Astrocyte (in vitro differentiated cells and primary cell): Measurements from ENCODE around the gene CHRNA10. TPM values are rescaled to one million over a fixed set of nuclear protein-coding genes. Genes with fewer than 3 reads are reported as not detected.

ENCODE experiments used
- DNase-seq: peaks from one replicate; pipeline ENCODE4 v3.0.0-alpha.2; 2010; ENCODE audit warnings: low read depth
- FAIRE-seq: peaks from 2 replicates; lab custom pipeline; 2011; peaks lifted over from hg19 to GRCh38; lab: Jason Lieb, UNC
- H2AFZ ChIP-seq: 2 replicates; pipeline ENCODE4 v1.6.0; 2012; ENCODE audit warnings: low read depth, low read length, inconsistent platforms
- H3K27ac ChIP-seq: 2 replicates; pipeline ENCODE4 v1.5.1; 2011; ENCODE audit warnings: low read depth, low read length, inconsistent platforms
- H3K27me3 ChIP-seq: 2 replicates; pipeline ENCODE4 v1.6.0; 2011; ENCODE audit warnings: low read length, inconsistent platforms; ENCODE audit not compliant: insufficient read depth
- H3K36me3 ChIP-seq: 2 replicates; pipeline ENCODE4 v1.5.1; 2011; ENCODE audit warnings: low read length, inconsistent platforms; ENCODE audit not compliant: insufficient read depth
- H3K4me1 ChIP-seq: 2 replicates; pipeline ENCODE4 v1.5.1; 2011; ENCODE audit warnings: low read length, inconsistent platforms; ENCODE audit not compliant: insufficient read depth
- H3K4me2 ChIP-seq: 2 replicates; pipeline ENCODE4 v1.6.0; 2012; ENCODE audit warnings: low read length, inconsistent platforms
- H3K4me3 ChIP-seq: 2 replicates; pipeline ENCODE4 v1.5.1; 2011; ENCODE audit warnings: low read depth, mild to moderate bottlenecking, low read length, inconsistent platforms; ENCODE audit not compliant: insufficient read depth
- H3K79me2 ChIP-seq: 2 replicates; pipeline ENCODE4 v1.6.0; 2012; ENCODE audit warnings: mild to moderate bottlenecking, low read length, inconsistent platforms; ENCODE audit not compliant: insufficient read depth
- H3K9ac ChIP-seq: 2 replicates; pipeline ENCODE4 v1.6.0; 2012; ENCODE audit warnings: mild to moderate bottlenecking, low read length, inconsistent platforms
- H3K9me3 ChIP-seq: 2 replicates; pipeline ENCODE4 v1.5.1; 2012; ENCODE audit warnings: low read depth, mild to moderate bottlenecking, low read length, inconsistent platforms; ENCODE audit not compliant: insufficient read depth
- H4K20me1 ChIP-seq: 2 replicates; pipeline ENCODE4 v1.6.0; 2012; ENCODE audit warnings: low read length, inconsistent platforms; ENCODE audit not compliant: insufficient read depth
- H3K27ac Mint-ChIP-seq: one replicate; pipeline ENCODE4 v1.8.0; 2021; ENCODE audit warnings: mild to moderate bottlenecking, mixed read lengths; ENCODE audit not compliant: unreplicated experiment
- H3K27me3 Mint-ChIP-seq: one replicate; pipeline ENCODE4 v1.8.0; 2021; ENCODE audit warnings: low read depth, mixed read lengths; ENCODE audit not compliant: unreplicated experiment
- H3K36me3 Mint-ChIP-seq: one replicate; pipeline ENCODE4 v1.8.0; 2021; ENCODE audit warnings: low read depth, mixed read lengths; ENCODE audit not compliant: unreplicated experiment
- H3K4me1 Mint-ChIP-seq: one replicate; pipeline ENCODE4 v1.8.0; 2021; ENCODE audit warnings: low read depth, mixed read lengths; ENCODE audit not compliant: unreplicated experiment
- H3K4me3 Mint-ChIP-seq: one replicate; pipeline ENCODE4 v1.8.0; 2021; ENCODE audit warnings: mild to moderate bottlenecking, moderate library complexity, mixed read lengths; ENCODE audit not compliant: unreplicated experiment
- H3K9me3 Mint-ChIP-seq: one replicate; pipeline ENCODE4 v1.8.0; 2021; ENCODE audit warnings: mild to moderate bottlenecking, mixed read lengths; ENCODE audit not compliant: unreplicated experiment
- EZH2 ChIP-seq: IDR thresholded peaks from 2 replicates; pipeline ENCODE4 v1.6.1; 2012; ENCODE audit warnings: mild to moderate bottlenecking, low read length, inconsistent platforms; ENCODE audit not compliant: insufficient read depth
- total RNA-seq: library from RNA; stranded (reverse); gene quantifications from 2 replicates; pipeline ENCODE4 v1.2.1, GENCODE V29; 2021
- TF ChIP-seq, protein P1 (sequence below): IDR thresholded peaks from 2 replicates; pipeline ENCODE4 v1.5.1; 2011; ENCODE audit warnings: low read depth, mild to moderate bottlenecking, inconsistent platforms, low read length, moderate library complexity; ENCODE audit not compliant: insufficient read depth

CHRNA10 gene
- total RNA-seq, 1 donor from 2014 or later = 1.5 TPM

DNA sequence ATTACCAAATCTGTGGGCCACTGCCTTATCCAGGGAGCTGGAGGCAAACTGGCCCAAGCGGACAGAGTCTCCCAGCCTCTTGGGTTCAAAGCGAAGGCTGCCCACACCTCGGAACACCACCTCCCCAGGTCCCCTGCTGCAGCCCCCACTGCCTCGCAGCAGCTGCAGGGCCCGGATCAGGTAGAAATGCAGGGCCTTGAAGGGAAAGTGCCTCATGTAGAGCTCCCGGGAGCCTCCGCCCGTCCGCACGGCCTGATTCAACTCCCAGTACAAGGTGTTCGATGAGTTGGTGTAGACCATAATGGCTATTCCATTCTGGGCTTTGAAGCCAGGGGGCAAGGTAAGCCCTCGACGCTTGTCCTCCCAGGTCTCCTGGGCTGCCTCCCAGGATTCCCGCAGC is 31.3 kb downstream of the CHRNA10 start:
- Histone ChIP-seq H4K20me1 (no peaks in the 10 kb centered on the region), H3K79me2 (no peaks in the 10 kb centered on the region), H3K36me3 (no peaks in the 10 kb centered on the region), H3K27me3 (no peaks in the 10 kb centered on the region), H3K27ac (no peak overlapping the region), H3K9ac (no peak overlapping the region), H3K4me3 (no peak overlapping the region), H2AFZ (no peak overlapping the region), H3K4me1 (peaks cover 7% of the 10 kb centered on the region), H3K9me3 (no peaks in the 10 kb centered on the region), H3K4me2 (no peak overlapping the region)
- H3K4me3 Mint-ChIP-seq = no peak overlapping the region
- FAIRE-seq (no peak), DNase-seq (no peak)
- no peak for TF ChIP-seq EZH2
- TF ChIP-seq, protein P1, sequence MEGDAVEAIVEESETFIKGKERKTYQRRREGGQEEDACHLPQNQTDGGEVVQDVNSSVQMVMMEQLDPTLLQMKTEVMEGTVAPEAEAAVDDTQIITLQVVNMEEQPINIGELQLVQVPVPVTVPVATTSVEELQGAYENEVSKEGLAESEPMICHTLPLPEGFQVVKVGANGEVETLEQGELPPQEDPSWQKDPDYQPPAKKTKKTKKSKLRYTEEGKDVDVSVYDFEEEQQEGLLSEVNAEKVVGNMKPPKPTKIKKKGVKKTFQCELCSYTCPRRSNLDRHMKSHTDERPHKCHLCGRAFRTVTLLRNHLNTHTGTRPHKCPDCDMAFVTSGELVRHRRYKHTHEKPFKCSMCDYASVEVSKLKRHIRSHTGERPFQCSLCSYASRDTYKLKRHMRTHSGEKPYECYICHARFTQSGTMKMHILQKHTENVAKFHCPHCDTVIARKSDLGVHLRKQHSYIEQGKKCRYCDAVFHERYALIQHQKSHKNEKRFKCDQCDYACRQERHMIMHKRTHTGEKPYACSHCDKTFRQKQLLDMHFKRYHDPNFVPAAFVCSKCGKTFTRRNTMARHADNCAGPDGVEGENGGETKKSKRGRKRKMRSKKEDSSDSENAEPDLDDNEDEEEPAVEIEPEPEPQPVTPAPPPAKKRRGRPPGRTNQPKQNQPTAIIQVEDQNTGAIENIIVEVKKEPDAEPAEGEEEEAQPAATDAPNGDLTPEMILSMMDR = no peak
- H3K9me3 Mint-ChIP-seq = peaks cover 4% of the 10 kb centered on the region
- no peaks in the 10 kb centered on the region for H3K4me1 Mint-ChIP-seq
- H3K36me3 Mint-ChIP-seq = peaks cover 1% of the 10 kb centered on the region
- H3K27me3 Mint-ChIP-seq = peaks cover 52% of the 10 kb centered on the region
- no peak overlapping the region for H3K27ac Mint-ChIP-seq

DNA sequence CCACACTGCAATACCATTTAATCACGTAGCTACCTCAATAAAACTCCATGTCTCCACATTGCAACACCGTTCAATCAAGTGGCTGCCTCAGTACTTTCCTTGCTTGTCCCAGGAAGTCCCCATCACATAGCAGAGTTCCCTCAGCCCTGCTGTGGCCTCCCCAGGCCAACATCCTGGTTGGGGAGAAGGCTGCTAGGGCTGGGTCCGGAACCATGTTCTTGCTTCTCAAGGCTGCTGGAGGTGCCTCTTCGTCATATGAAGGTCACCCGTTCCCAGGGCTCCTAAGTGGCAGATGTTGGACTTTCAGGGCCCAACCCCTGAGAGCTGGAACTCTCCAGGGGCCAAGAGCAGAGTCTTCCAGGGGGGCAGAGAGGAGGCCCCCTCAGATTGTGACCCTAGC is 32.7 kb downstream of the CHRNA10 start:
- H3K4me2 ChIP-seq = no peak overlapping the region
- no peak overlapping the region for H3K4me3 ChIP-seq
- H3K36me3 ChIP-seq = no peaks in the 10 kb centered on the region
- peaks cover 2% of the 10 kb centered on the region for H3K36me3 Mint-ChIP-seq
- H3K27ac ChIP-seq = no peak overlapping the region
- H3K79me2 ChIP-seq = no peaks in the 10 kb centered on the region
- no peak for TF ChIP-seq EZH2
- TF ChIP-seq, protein P1 = no peak
- H4K20me1 ChIP-seq = no peaks in the 10 kb centered on the region
- H3K27ac Mint-ChIP-seq = no peak overlapping the region
- peaks cover 7% of the 10 kb centered on the region for H3K4me1 ChIP-seq
- H3K4me3 Mint-ChIP-seq = no peak overlapping the region
- H3K4me1 Mint-ChIP-seq = no peaks in the 10 kb centered on the region
- H3K27me3 Mint-ChIP-seq = peaks cover 53% of the 10 kb centered on the region
- H3K9me3 ChIP-seq = no peaks in the 10 kb centered on the region
- H3K9ac ChIP-seq = no peak overlapping the region
- H3K9me3 Mint-ChIP-seq = no peaks in the 10 kb centered on the region
- no peak for FAIRE-seq
- no peak for DNase-seq
- H3K27me3 ChIP-seq = no peaks in the 10 kb centered on the region
- H2AFZ ChIP-seq = no peak overlapping the region

DNA sequence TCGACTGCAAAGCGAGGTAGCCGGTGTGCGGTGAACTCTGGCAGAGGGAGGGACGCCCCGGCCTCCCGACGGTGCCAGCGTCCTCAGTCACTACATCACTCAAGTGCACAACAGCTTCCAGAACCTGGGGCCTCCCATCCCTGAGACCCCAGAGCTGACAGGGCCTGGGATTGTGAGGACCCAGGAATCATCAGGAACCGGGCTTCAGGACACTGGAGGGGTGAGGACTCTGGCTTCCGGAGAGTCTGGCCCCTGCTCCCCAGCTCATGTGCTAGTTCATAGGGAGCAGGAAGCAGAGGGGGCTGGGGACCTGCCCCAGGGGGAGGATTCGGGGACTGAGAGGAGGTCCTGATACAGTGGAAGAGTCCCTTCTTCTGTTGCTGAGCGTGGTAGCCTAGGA is 34.0 kb downstream of the CHRNA10 start:
- Histone ChIP-seq H2AFZ (no peak overlapping the region), H3K79me2 (no peaks in the 10 kb centered on the region), H4K20me1 (no peaks in the 10 kb centered on the region), H3K27ac (no peak overlapping the region), H3K9ac (no peak overlapping the region), H3K4me1 (peaks cover under 1% of the 10 kb centered on the region), H3K9me3 (no peaks in the 10 kb centered on the region), H3K4me3 (no peak overlapping the region), H3K4me2 (no peak overlapping the region), H3K27me3 (no peaks in the 10 kb centered on the region), H3K36me3 (no peaks in the 10 kb centered on the region)
- no peak for FAIRE-seq
- Mint-ChIP-seq H3K36me3 (peaks cover 3% of the 10 kb centered on the region), H3K27ac (no peak overlapping the region), H3K4me3 (no peak overlapping the region), H3K9me3 (no peaks in the 10 kb centered on the region), H3K27me3 (peaks cover 51% of the 10 kb centered on the region), H3K4me1 (no peaks in the 10 kb centered on the region)
- DNase-seq = no peak
- TF ChIP-seq, protein P1 = no peak
- no peak for TF ChIP-seq EZH2
